Testis (tissue), 3 donors: ENCODE measurements around the gene CBR3. TPM values are rescaled to one million over a fixed set of nuclear protein-coding genes. Genes with fewer than 3 reads are reported as not detected.
"Not testable (repeated sequence)": the region's sequence is repeated elsewhere in the genome, so short reads cannot be mapped to it uniquely, and the experiment has no call there.

Experiments used
- DNase-seq: peaks from one replicate; pipeline ENCODE4 v3.0.0-alpha.2; 2019
- H3K27ac ChIP-seq, 2 donors: fragments of 200-600 bp; sonication (generic); one replicate each; pipeline ENCODE4 v1.5.1; 2019
- H3K27me3 ChIP-seq: fragments of 200-600 bp; sonication (generic); one replicate; pipeline ENCODE4 v1.5.1; 2019
- H3K36me3 ChIP-seq: fragments of 200-600 bp; sonication (generic); one replicate; pipeline ENCODE4 v1.5.1; 2017; ENCODE audit warnings: low read depth; ENCODE audit errors: missing control alignments
- H3K4me1 ChIP-seq: fragments of 200-600 bp; sonication (generic); one replicate; pipeline ENCODE4 v1.5.1; 2019
- H3K4me3 ChIP-seq, 2 donors: fragments of 200-600 bp; sonication (generic); one replicate each; pipeline ENCODE4 v1.5.1; 2017 to 2019
- H3K9me3 ChIP-seq: fragments of 200-600 bp; sonication (generic); one replicate; pipeline ENCODE4 v1.5.1; 2017
- CTCF ChIP-seq, 3 experiments: fragments of 450-650 bp in 2 of 3; fragments of 200-600 bp in 1 of 3; sonication (generic) in 1 of 3; IDR thresholded peaks; one replicate each; pipeline ENCODE4 v1.5.1; 2016 to 2019; ENCODE audit warnings: antibody characterized with exemption in 3 of 3, mild to moderate bottlenecking in 2 of 3, moderate library complexity in 1 of 3
- POLR2A ChIP-seq: fragments of 450-650 bp; IDR thresholded peaks from one replicate; pipeline ENCODE4 v1.6.1; 2017; ENCODE audit warnings: antibody characterized with exemption, mild to moderate bottlenecking, moderate library complexity
- WGBS, 2 donors: methylation state at CpG; one replicate each; pipeline ENCODE4 v1.1.5; 2018; 5-methylcytosine and 5-hydroxymethylcytosine counted together
- intact Hi-C: fragments of 100-400 bp; cut with DNase I; formaldehyde crosslinking; loops from one replicate; pipeline ENCODE4 v1.15.1; 2023; ENCODE audit warnings: low total_unique reads
- polyA plus RNA-seq: library from polyadenylated mRNA; stranded (reverse); fragments of 350-450 nt; fragmentation: Illumina TruSeq; extraction: RNeasy Lipid Tissue Mini Kit (QIAGEN cat#74804); gene quantifications from one replicate; pipeline ENCODE4 v1.2.3, GENCODE V29; 2014; ENCODE audit warnings: low read depth, low replicate concordance; ENCODE audit not compliant: insufficient read depth
- total RNA-seq, 2 donors: library from RNA; depleted of rRNA; stranded (reverse); fragments of >200 nt; gene quantifications; one replicate each; pipeline ENCODE4 v1.2.3, GENCODE V29; 2016

Gene CBR3
- total and polyA plus RNA-seq, 3 donors from 2014 or later, result 2.8 to 10.7 (median 6.9) TPM

- intact Hi-C loops, result no loop called here
- WGBS, 2 donors, result 0 to 1% methylated on average over 20 to 53 of the region's 60 CpGs
- Histone ChIP-seq H3K9me3 (no peaks in the 10 kb centered on the region), H3K27me3 (no peaks in the 10 kb centered on the region), H3K36me3 (no peaks in the 10 kb centered on the region), H3K27ac (peak overlapping the region; percentile 85 to 86), H3K4me3 (peak overlapping the region; percentile 62 to 76), H3K4me1 (peaks cover 8% of the 10 kb centered on the region)
- DNase-seq, result peak; percentile 71
- TF ChIP-seq POLR2A (no peak), CTCF (IDR thresholded peaks at IDR 0.05) (no peak)
Observed at GRCh38 chr21:36135391-36136102, 668 bp downstream of the CBR3 start.

- WGBS, 2 donors, result 94 to 96% methylated on average over 13 of the region's 13 CpGs
- DNase-seq, intact Hi-C loops: not testable (repeated sequence)
Observed at GRCh38 chr21:36139791-36140190, 4.9 kb downstream of the CBR3 start.

GRCh38 chr21:36141513-36141925, 6.6 kb downstream of the CBR3 start:
- no peaks in the 10 kb centered on the region for H3K9me3 ChIP-seq
- no peak overlapping the region for H3K4me3 ChIP-seq
- 25 to 30% methylated on average over 6 of the region's 6 CpGs for WGBS, 2 donors
- TF ChIP-seq POLR2A (no peak), CTCF (IDR thresholded peaks at IDR 0.05) (peak; percentile 70 to 84 (median 71))
- H3K27me3 ChIP-seq, result no peaks in the 10 kb centered on the region
- no peaks in the 10 kb centered on the region for H3K36me3 ChIP-seq
- no peak overlapping the region for H3K27ac ChIP-seq
- DNase-seq, result peak; percentile 93
- intact Hi-C loops, result no loop called here
- no peaks in the 10 kb centered on the region for H3K4me1 ChIP-seq

More at GRCh38 chr21:36139791-36140190, 4.9 kb downstream of the CBR3 start:
- not testable (repeated sequence) for H3K27ac ChIP-seq, H3K4me3 ChIP-seq, H3K4me1 ChIP-seq, H3K36me3 ChIP-seq, H3K27me3 ChIP-seq, H3K9me3 ChIP-seq

- 77 to 83% methylated on average over 5 to 6 of the region's 6 CpGs for WGBS, 2 donors
- H3K27ac ChIP-seq, H3K4me3 ChIP-seq, H3K9me3 ChIP-seq, H3K27me3 ChIP-seq, H3K4me1 ChIP-seq, intact Hi-C loops, DNase-seq, H3K36me3 ChIP-seq: not testable (repeated sequence)
Observed at GRCh38 chr21:36144233-36144632, 9.4 kb downstream of the CBR3 start.

- H3K4me1 ChIP-seq, result no peaks in the 10 kb centered on the region
- no peaks in the 10 kb centered on the region for H3K9me3 ChIP-seq
- H3K27me3 ChIP-seq, result no peaks in the 10 kb centered on the region
- no peak overlapping the region for H3K4me3 ChIP-seq
- H3K27ac ChIP-seq, result no peak overlapping the region
- no peak for DNase-seq
- no peak for TF ChIP-seq CTCF (IDR thresholded peaks at IDR 0.05)
- TF ChIP-seq POLR2A, result no peak
- intact Hi-C loops, result no loop called here
- 94 to 95% methylated on average over 3 of the region's 3 CpGs for WGBS, 2 donors
- no peaks in the 10 kb centered on the region for H3K36me3 ChIP-seq
Observed at GRCh38 chr21:36145259-36145658, 10.4 kb downstream of the CBR3 start.

GRCh38 chr21:36147911-36148310, 13.0 kb downstream of the CBR3 start:
- Histone ChIP-seq H3K36me3 (no peaks in the 10 kb centered on the region), H3K4me1 (no peaks in the 10 kb centered on the region), H3K27ac (no peak overlapping the region), H3K9me3 (no peaks in the 10 kb centered on the region), H3K4me3 (no peak overlapping the region), H3K27me3 (no peaks in the 10 kb centered on the region)
- no peak for TF ChIP-seq POLR2A
- TF ChIP-seq CTCF (IDR thresholded peaks at IDR 0.05), result no peak
- DNase-seq, result no peak
- 78 to 90% methylated on average over 5 of the region's 5 CpGs for WGBS, 2 donors
- intact Hi-C loops, result no loop called here
